CD4-positive, alpha-beta T cell treated with Interleukin-6 at 100 ng/mL for 8 hours (primary cell): Measurements from ENCODE around the gene SLAMF1.
"Not testable (repeated sequence)": the region's sequence is repeated elsewhere in the genome, so short reads cannot be mapped to it uniquely, and the experiment has no call there.

Source experiments
- DNase-seq: peaks from one replicate; pipeline ENCODE4 v3.0.0-alpha.2; 2020; ENCODE audit warnings: mixed read lengths, low spot score

The SLAMF1 gene

GRCh38 chr1:160664573-160665051, 17.8 kb upstream of the SLAMF1 start:
- DNase-seq, result peak; percentile 49

- peak; percentile 5 for DNase-seq
These were observed 16.1 kb upstream of the SLAMF1 start for GRCh38 chr1:160662910-160663309.

GRCh38 chr1:160659566-160659965, 12.7 kb upstream of the SLAMF1 start:
- no peak for DNase-seq

- no peak for DNase-seq
These were observed 12.0 kb upstream of the SLAMF1 start for GRCh38 chr1:160658814-160659193.

- DNase-seq, result no peak
These were observed 11.4 kb upstream of the SLAMF1 start for GRCh38 chr1:160658162-160658813.

GRCh38 chr1:160657250-160657781, 10.5 kb upstream of the SLAMF1 start:
- DNase-seq, result no peak

GRCh38 chr1:160656737-160657136, 9.9 kb upstream of the SLAMF1 start:
- no peak for DNase-seq

GRCh38 chr1:160653620-160654016, 6.8 kb upstream of the SLAMF1 start:
- DNase-seq, result no peak

GRCh38 chr1:160652924-160653619, 6.2 kb upstream of the SLAMF1 start:
- no peak for DNase-seq

- DNase-seq, result not testable (repeated sequence)
These were observed 5.3 kb upstream of the SLAMF1 start for GRCh38 chr1:160652065-160652641.

- DNase-seq, result no peak
These were observed 4.7 kb upstream of the SLAMF1 start for GRCh38 chr1:160651433-160652064.

GRCh38 chr1:160647329-160647720, 481 bp upstream of the SLAMF1 start:
- no peak for DNase-seq

- DNase-seq, result no peak
These were observed 664 bp downstream of the SLAMF1 start for GRCh38 chr1:160646180-160646579.

GRCh38 chr1:160645386-160646130, 1.3 kb downstream of the SLAMF1 start:
- no peak for DNase-seq

GRCh38 chr1:160644399-160644798, 2.4 kb downstream of the SLAMF1 start:
- no peak for DNase-seq

GRCh38 chr1:160643138-160643537, 3.7 kb downstream of the SLAMF1 start:
- no peak for DNase-seq

GRCh38 chr1:160642281-160642644, 4.6 kb downstream of the SLAMF1 start:
- no peak for DNase-seq

GRCh38 chr1:160641323-160642280, 5.2 kb downstream of the SLAMF1 start:
- no peak for DNase-seq

- no peak for DNase-seq
These were observed 6.3 kb downstream of the SLAMF1 start for GRCh38 chr1:160640359-160641123.

GRCh38 chr1:160639652-160640051, 7.2 kb downstream of the SLAMF1 start:
- DNase-seq, result no peak
